AG04450 (cell line): ENCODE results near the gene CRHR1. TPM values are rescaled to one million over a fixed set of nuclear protein-coding genes. Genes with fewer than 3 reads are reported as not detected.

ENCODE experiments used
- CTCF ChIA-PET: fragments of 300-600, 350-600 bp; formaldehyde crosslinking; extraction: SDS; loops from one replicate; lab custom pipeline; 2022; ENCODE audit warnings: antibody characterized with exemption, inconsistent platforms; lab: Charles Lee
- POLR2A ChIA-PET: fragments of 350-600 bp; formaldehyde crosslinking; extraction: SDS; loops from one replicate; lab custom pipeline; 2021; ENCODE audit warnings: antibody characterized with exemption, inconsistent platforms; lab: Yijun Ruan, JAX
- DNase-seq: peaks from one replicate; pipeline ENCODE4 v3.0.0-alpha.2; 2011; ENCODE audit warnings: low read depth, low spot score
- H3K27ac ChIP-seq: one replicate; pipeline ENCODE4 v1.5.1; 2012; ENCODE audit warnings: low read depth, low read length, control low read depth
- H3K27me3 ChIP-seq: one replicate; pipeline ENCODE4 v1.6.0; 2012; ENCODE audit warnings: low read length; ENCODE audit not compliant: control insufficient read depth, insufficient read depth
- H3K4me3 ChIP-seq: 2 replicates; pipeline ENCODE4 v1.5.1; 2011; ENCODE audit warnings: mild to moderate bottlenecking, low read depth, low read length, control low read depth
- H3K9me3 ChIP-seq: 2 replicates; pipeline ENCODE4 v1.5.1; 2012; ENCODE audit warnings: low read length; ENCODE audit not compliant: control insufficient read depth, insufficient read depth
- CTCF ChIP-seq: IDR thresholded peaks from 2 replicates; pipeline ENCODE4 v1.5.1; 2011; ENCODE audit warnings: low read depth, low read length, control low read depth, inconsistent platforms
- polyA plus RNA-seq: library from polyadenylated mRNA; depleted of rRNA; stranded (reverse); fragments of >200 nt; gene quantifications from 2 replicates; pipeline ENCODE4 v1.2.3, GENCODE V29; 2011

CRHR1 gene
- polyA plus RNA-seq, 1 experiment, result not detected

GRCh38 chr17:45812102-45812501 lies 28.0 kb downstream of the CRHR1 start:
- Histone ChIP-seq H3K27me3 (peaks cover 7% of the 10 kb centered on the region), H3K27ac (no peak overlapping the region), H3K4me3 (no peak overlapping the region), H3K9me3 (no peaks in the 10 kb centered on the region; the same call in 1 of the 2 replicates)
- no peak for DNase-seq
- CTCF ChIA-PET, result interaction anchor here (1.0 kb wide), 2 partner anchors 20 to 40 kb away, joined by 3 read pairs; no protein-coding TSS in a partner anchor
- TF ChIP-seq CTCF, result no peak
- POLR2A ChIA-PET, result no interaction called here

- CTCF ChIA-PET, result interaction anchor here (1.0 kb wide), 1 partner anchor 39 kb away, joined by 3 read pairs; no protein-coding TSS in a partner anchor
- DNase-seq, result no peak
Observed at GRCh38 chr17:45813048-45813725, 29.1 kb downstream of the CRHR1 start.

GRCh38 chr17:45814622-45815606 lies 30.8 kb downstream of the CRHR1 start:
- Histone ChIP-seq H3K27me3 (peaks cover 9% of the 10 kb centered on the region), H3K4me3 (no peak overlapping the region), H3K9me3 (no peaks in the 10 kb centered on the region; the same call in 1 of the 2 replicates), H3K27ac (no peak overlapping the region)
- DNase-seq, result no peak
- ChIA-PET POLR2A (no interaction called here), CTCF (no interaction called here)
- no peak for TF ChIP-seq CTCF

More at GRCh38 chr17:45813048-45813725, 29.1 kb downstream of the CRHR1 start:
- Histone ChIP-seq H3K27me3 (peaks cover 4% of the 10 kb centered on the region), H3K27ac (no peak overlapping the region), H3K9me3 (no peaks in the 10 kb centered on the region; the same call in 1 of the 2 replicates), H3K4me3 (no peak overlapping the region)
- POLR2A ChIA-PET, result no interaction called here
- peak; percentile 29; the same call in 1 of the 2 replicates for TF ChIP-seq CTCF

- no peaks in the 10 kb centered on the region; the same call in 1 of the 2 replicates for H3K9me3 ChIP-seq
- no peak for DNase-seq
- H3K27ac ChIP-seq, result no peak overlapping the region
- POLR2A ChIA-PET, result interaction anchor here (0.5 kb wide), 1 partner anchor 17 kb away, joined by 3 read pairs; no protein-coding TSS in a partner anchor
- no peak for TF ChIP-seq CTCF
- CTCF ChIA-PET, result interaction anchor here (1.6 kb wide), 1 partner anchor 15 kb away, joined by 5 read pairs; no protein-coding TSS in a partner anchor
- peaks cover 9% of the 10 kb centered on the region for H3K27me3 ChIP-seq
- no peak overlapping the region for H3K4me3 ChIP-seq
Observed at GRCh38 chr17:45815752-45816151, 31.6 kb downstream of the CRHR1 start.
